Spleen (tissue), 11 donors: ENCODE data around the gene AFF1. TPM values are rescaled to one million over a fixed set of nuclear protein-coding genes. Genes with fewer than 3 reads are reported as not detected.

Source experiments
- DNase-seq: peaks from one replicate; pipeline ENCODE4 v3.0.0-alpha.2; 2020
- H3K27ac ChIP-seq, 8 donors: fragments of 200-600 bp; sonication (generic) in 7 of 8; 1 replicate in 4 of 8; 2 replicates in 4 of 8; pipeline versions ENCODE4 v1.5.0 to v1.8.0; 2016 to 2021; ENCODE audit warnings: inconsistent platforms in 4 of 8, mild to moderate bottlenecking in 4 of 8, moderate library complexity in 1 of 8
- H3K27me3 ChIP-seq, 7 donors: fragments of 200-600 bp; sonication (generic) in 6 of 7; replicated peaks in 1 of 7; 1 replicate in 4 of 7; 2 replicates in 3 of 7; pipeline versions ENCODE4 v1.5.0 to v1.8.0; 2016 to 2021; ENCODE audit warnings: inconsistent platforms in 3 of 7, mild to moderate bottlenecking in 1 of 7
- H3K36me3 ChIP-seq, 6 donors: fragments of 200-600 bp; sonication (generic) in 5 of 6; 1 replicate in 4 of 6; 2 replicates in 2 of 6; pipeline versions ENCODE4 v1.5.0 to v1.8.0; 2016 to 2021; ENCODE audit warnings: inconsistent platforms in 2 of 6
- H3K4me1 ChIP-seq, 6 donors: fragments of 200-600 bp; sonication (generic) in 5 of 6; 1 replicate in 3 of 6; 2 replicates in 3 of 6; pipeline versions ENCODE4 v1.5.0 to v1.8.0; 2016 to 2021; ENCODE audit warnings: inconsistent platforms in 3 of 6
- H3K4me3 ChIP-seq, 8 donors: fragments of 200-600 bp; sonication (generic) in 7 of 8; 1 replicate in 4 of 8; 2 replicates in 4 of 8; pipeline versions ENCODE4 v1.5.0 to v1.8.0; 2016 to 2021; ENCODE audit warnings: inconsistent platforms in 4 of 8, mild to moderate bottlenecking in 4 of 8, moderate library complexity in 2 of 8
- H3K9me3 ChIP-seq, 8 donors: fragments of 200-600 bp; sonication (generic) in 7 of 8; 1 replicate in 4 of 8; 2 replicates in 4 of 8; pipeline versions ENCODE4 v1.5.0 to v1.8.0; 2016 to 2021; ENCODE audit warnings: inconsistent platforms in 4 of 8
- POLR2A ChIP-seq, 3 donors: fragments of 450-650 bp; IDR thresholded peaks; one replicate each; pipeline ENCODE4 v1.5.1; 2017; ENCODE audit warnings: antibody characterized with exemption in 3 of 3, mild to moderate bottlenecking in 1 of 3
- POLR2AphosphoS5 ChIP-seq, 3 donors: sonication (generic); formaldehyde crosslinking; IDR thresholded peaks; one replicate each; pipeline ENCODE4 v1.5.1; 2017; ENCODE audit warnings: antibody characterized with exemption in 3 of 3
- WGBS, 5 donors: extraction: QIAGEN DNeasy Blood & Tissue Kit in 3 of 5; methylation state at CpG; one replicate each; pipeline versions ENCODE4 v1.1.5 to v1.1.7; 2013 to 2018; 5-methylcytosine and 5-hydroxymethylcytosine counted together
- intact Hi-C: fragments of 100-400 bp; cut with DNase I; formaldehyde crosslinking; loops from one replicate; pipeline ENCODE4 v1.15.0; 2023; ENCODE audit warnings: low total_unique reads
- polyA plus RNA-seq, 3 donors: library from polyadenylated mRNA; stranded (reverse); fragments of 200-250 nt; gene quantifications; one replicate each; pipeline ENCODE4 v1.2.1, GENCODE V29; 2013
- total RNA-seq, 7 donors: library from RNA; depleted of rRNA in 3 of 7; stranded (reverse); fragments of >200 nt in 3 of 7; fragmentation: NEBNext Ultra II Directional in 4 of 7; extraction: Animal tissue kit (Norgen Biotek cat#: 25700) in 4 of 7; gene quantifications; one replicate each; pipeline versions ENCODE4 v1.1.0 to v1.2.1, GENCODE V29; 2016 to 2021
- TF ChIP-seq, protein P1 (sequence below), 11 experiments: fragments of 200-600 bp in 7 of 11; fragments of 450-650 bp in 4 of 11; sonication (generic) in 4 of 11; IDR thresholded peaks in 8 of 11; conservative IDR thresholded peaks in 3 of 11; 1 replicate in 7 of 11; 2 replicates in 4 of 11; pipeline versions ENCODE4 v1.4.0 to v1.8.0; 2016 to 2021; ENCODE audit warnings: antibody characterized with exemption in 11 of 11, inconsistent platforms in 4 of 11, mild to moderate bottlenecking in 1 of 11
- donor health status: healthy with polysubstance abuse.
- donor health status: DM: no; HTN: no; CAD: no; lungs with moderate emphysema.
- donor health status: DM: no; HTN: no; CAD: no.
- donor health status: Bipolar disorder and iron deficiency.
- donor health status: healthy.
- donor health status: DM: no; HTN: no; CAD: no.
- donor health status: DM: yes; HTN: yes; CAD: no.

The AFF1 gene
- total and polyA plus RNA-seq, 10 donors, result 4.4 to 119 (median 80.8) TPM

GRCh38 chr4:86896596-86896995, 38.2 kb upstream of the AFF1 start:
- no peaks in the 10 kb centered on the region for H3K36me3 ChIP-seq
- 67 to 84% (median 74%) methylated on average over 4 of the region's 4 CpGs for WGBS, 5 donors
- no peaks in the 10 kb centered on the region for H3K9me3 ChIP-seq
- no peak overlapping the region for H3K27ac ChIP-seq
- peaks cover 0 to 17% (median 5%) of the 10 kb centered on the region in 7 donors for H3K27me3 ChIP-seq
- no peak for TF ChIP-seq POLR2A (IDR thresholded peaks at IDR 0.05)
- TF ChIP-seq, protein P1, sequence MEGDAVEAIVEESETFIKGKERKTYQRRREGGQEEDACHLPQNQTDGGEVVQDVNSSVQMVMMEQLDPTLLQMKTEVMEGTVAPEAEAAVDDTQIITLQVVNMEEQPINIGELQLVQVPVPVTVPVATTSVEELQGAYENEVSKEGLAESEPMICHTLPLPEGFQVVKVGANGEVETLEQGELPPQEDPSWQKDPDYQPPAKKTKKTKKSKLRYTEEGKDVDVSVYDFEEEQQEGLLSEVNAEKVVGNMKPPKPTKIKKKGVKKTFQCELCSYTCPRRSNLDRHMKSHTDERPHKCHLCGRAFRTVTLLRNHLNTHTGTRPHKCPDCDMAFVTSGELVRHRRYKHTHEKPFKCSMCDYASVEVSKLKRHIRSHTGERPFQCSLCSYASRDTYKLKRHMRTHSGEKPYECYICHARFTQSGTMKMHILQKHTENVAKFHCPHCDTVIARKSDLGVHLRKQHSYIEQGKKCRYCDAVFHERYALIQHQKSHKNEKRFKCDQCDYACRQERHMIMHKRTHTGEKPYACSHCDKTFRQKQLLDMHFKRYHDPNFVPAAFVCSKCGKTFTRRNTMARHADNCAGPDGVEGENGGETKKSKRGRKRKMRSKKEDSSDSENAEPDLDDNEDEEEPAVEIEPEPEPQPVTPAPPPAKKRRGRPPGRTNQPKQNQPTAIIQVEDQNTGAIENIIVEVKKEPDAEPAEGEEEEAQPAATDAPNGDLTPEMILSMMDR (IDR thresholded peaks at IDR 0.05 in 8 of 11, conservative IDR thresholded peaks at IDR 0.05 in 3 of 11), result no peak
- TF ChIP-seq POLR2AphosphoS5 (IDR thresholded peaks at IDR 0.05), result no peak
- intact Hi-C loops, result loop anchor here (2.0 kb wide), 1 partner anchor 400 kb away; no protein-coding TSS in a partner anchor
- DNase-seq, result no peak
- no peak overlapping the region for H3K4me3 ChIP-seq
- H3K4me1 ChIP-seq, result peaks cover 0 to 14% (median 9%) of the 10 kb centered on the region in 6 donors

DNA sequence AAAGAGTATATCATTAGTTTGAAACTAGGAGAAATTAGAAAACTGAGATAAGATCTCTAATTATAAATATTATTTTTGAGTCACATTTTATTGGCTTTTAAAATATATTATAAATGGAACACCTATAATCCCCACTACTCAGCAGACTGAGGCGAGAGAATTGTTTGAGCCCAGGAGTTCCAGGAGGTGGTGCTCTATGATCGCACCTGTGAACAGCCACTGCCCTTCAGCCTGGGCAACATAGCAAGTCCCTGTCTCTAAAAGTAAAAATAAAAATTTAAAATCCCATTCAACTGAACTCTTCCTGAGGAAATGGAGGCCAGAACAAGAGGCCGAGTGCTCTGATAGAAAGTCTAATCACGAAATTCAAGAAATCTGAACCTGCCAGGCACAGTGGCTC, 36.2 kb upstream of the AFF1 start:
- H3K27me3 ChIP-seq, result no peaks in the 10 kb centered on the region
- 84 to 91% (median 90%) methylated on average over 4 of the region's 4 CpGs for WGBS, 5 donors
- H3K4me3 ChIP-seq, result no peak overlapping the region
- no peaks in the 10 kb centered on the region for H3K36me3 ChIP-seq
- no peak for DNase-seq
- no peaks in the 10 kb centered on the region for H3K9me3 ChIP-seq
- no peak for TF ChIP-seq POLR2AphosphoS5 (IDR thresholded peaks at IDR 0.05)
- TF ChIP-seq, protein P1 (IDR thresholded peaks at IDR 0.05 in 8 of 11, conservative IDR thresholded peaks at IDR 0.05 in 3 of 11), result no peak
- TF ChIP-seq POLR2A (IDR thresholded peaks at IDR 0.05), result no peak
- no peaks in the 10 kb centered on the region for H3K4me1 ChIP-seq
- no peak overlapping the region for H3K27ac ChIP-seq
- intact Hi-C loops, result no loop called here

- H3K4me1 ChIP-seq, result peaks cover 0 to 14% (median 5%) of the 10 kb centered on the region in 6 donors
- H3K36me3 ChIP-seq, result no peaks in the 10 kb centered on the region
- 84 to 96% (median 93%) methylated on average over 3 of the region's 3 CpGs for WGBS, 5 donors
- no peak overlapping the region for H3K4me3 ChIP-seq
- no peak for DNase-seq
- H3K9me3 ChIP-seq, result no peaks in the 10 kb centered on the region
- H3K27ac ChIP-seq, result no peak overlapping the region
- intact Hi-C loops, result no loop called here
- H3K27me3 ChIP-seq, result peaks cover 0 to 13% (median 0%) of the 10 kb centered on the region in 7 donors
- no peak for TF ChIP-seq POLR2A (IDR thresholded peaks at IDR 0.05)
- TF ChIP-seq, protein P1 (IDR thresholded peaks at IDR 0.05 in 8 of 11, conservative IDR thresholded peaks at IDR 0.05 in 3 of 11), result no peak
- TF ChIP-seq POLR2AphosphoS5 (IDR thresholded peaks at IDR 0.05), result no peak
These were observed 32.9 kb upstream of the AFF1 start for GRCh38 chr4:86901864-86902263.

DNA sequence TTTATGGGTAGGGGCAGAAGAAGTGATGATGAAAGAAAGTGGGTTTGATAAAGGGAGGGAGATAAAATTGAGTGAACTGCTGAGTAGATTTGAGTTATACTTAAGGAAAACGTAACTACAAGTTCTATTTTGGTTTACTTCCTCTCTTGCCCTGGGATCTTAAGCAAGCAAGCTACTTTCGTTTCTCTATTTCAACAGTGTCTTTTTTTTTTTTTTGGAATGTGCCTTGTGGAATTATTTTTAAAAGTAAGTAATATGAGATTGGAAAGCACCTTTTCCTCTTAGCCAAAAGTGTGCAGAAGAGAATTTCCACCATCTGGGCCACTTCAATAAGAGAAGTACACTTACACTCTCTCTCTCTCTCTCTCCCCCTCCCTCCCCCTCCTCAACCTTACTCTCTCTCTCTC, 26.6 kb upstream of the AFF1 start:
- TF ChIP-seq, protein P1 (IDR thresholded peaks at IDR 0.05 in 8 of 11, conservative IDR thresholded peaks at IDR 0.05 in 3 of 11), result no peak
- TF ChIP-seq POLR2AphosphoS5 (IDR thresholded peaks at IDR 0.05) (no peak), POLR2A (IDR thresholded peaks at IDR 0.05) (no peak)
- intact Hi-C loops, result no loop called here
- 3 to 6% (median 4%) methylated on average over 2 of the region's 2 CpGs for WGBS, 5 donors
- no peaks in the 10 kb centered on the region for H3K36me3 ChIP-seq
- H3K4me1 ChIP-seq, result peaks cover 5 to 61% (median 33%) of the 10 kb centered on the region in 6 donors
- H3K27me3 ChIP-seq, result peaks cover 0 to 13% (median 0%) of the 10 kb centered on the region in 7 donors
- H3K9me3 ChIP-seq, result no peaks in the 10 kb centered on the region
- H3K4me3 ChIP-seq, result no peak overlapping the region
- DNase-seq, result no peak
- H3K27ac ChIP-seq, result peak overlapping the region in 6 of 8 donors; percentile 44 to 65 (median 58)
